Mesothelial cell of epicardium (in vitro differentiated cells): Measurements from ENCODE around the gene LTN1. TPM values are rescaled to one million over a fixed set of nuclear protein-coding genes. Genes with fewer than 3 reads are reported as not detected.
"Not testable (repeated sequence)": the region's sequence is repeated elsewhere in the genome, so short reads cannot be mapped to it uniquely, and the experiment has no call there.

Experiments
- DNase-seq, 2 experiments: peaks; one replicate each; pipeline ENCODE4 v3.0.0; 2021; ENCODE audit warnings: low spot score in 2 of 2; ENCODE audit not compliant: unreplicated experiment in 2 of 2
- H3K27ac Mint-ChIP-seq: 2 replicates; pipeline ENCODE4 v1.8.0; 2021; ENCODE audit warnings: mixed read lengths
- H3K27me3 Mint-ChIP-seq: 2 replicates; pipeline ENCODE4 v1.8.0; 2021; ENCODE audit warnings: low read depth, mixed read lengths
- H3K36me3 Mint-ChIP-seq: 2 replicates; pipeline ENCODE4 v1.8.0; 2021; ENCODE audit warnings: mixed read lengths
- H3K4me1 Mint-ChIP-seq: 2 replicates; pipeline ENCODE4 v1.8.0; 2021; ENCODE audit warnings: mixed read lengths
- H3K4me3 Mint-ChIP-seq: 2 replicates; pipeline ENCODE4 v1.8.0; 2021; ENCODE audit warnings: mild to moderate bottlenecking, moderate library complexity, mixed read lengths
- H3K9me3 Mint-ChIP-seq: 2 replicates; pipeline ENCODE4 v1.8.0; 2021; ENCODE audit warnings: mixed read lengths
- CTCF ChIP-seq: fragments of 200-600 bp; sonication (generic); IDR thresholded peaks from one replicate; pipeline ENCODE4 v1.5.0; 2021; ENCODE audit warnings: antibody characterized with exemption; ENCODE audit not compliant: unreplicated experiment
- total RNA-seq: library from RNA; stranded (reverse); gene quantifications from 3 replicates; pipeline ENCODE4 v1.2.1, GENCODE V29; 2021

The LTN1 gene
- total RNA-seq, 1 donor from 2014 or later = 31.1 TPM

GRCh38 chr21:28936721-28937120 lies 56.0 kb downstream of the LTN1 start:
- no peak overlapping the region for H3K27ac Mint-ChIP-seq
- no peak for DNase-seq
- H3K4me3 Mint-ChIP-seq = no peak overlapping the region
- H3K27me3 Mint-ChIP-seq = no peaks in the 10 kb centered on the region
- peaks cover 22% of the 10 kb centered on the region for H3K36me3 Mint-ChIP-seq
- no peak for TF ChIP-seq CTCF
- no peaks in the 10 kb centered on the region for H3K9me3 Mint-ChIP-seq
- H3K4me1 Mint-ChIP-seq = peaks cover 9% of the 10 kb centered on the region

GRCh38 chr21:28936036-28936435 lies 56.6 kb downstream of the LTN1 start:
- Mint-ChIP-seq H3K27ac (no peak overlapping the region), H3K4me1 (peaks cover 9% of the 10 kb centered on the region), H3K27me3 (no peaks in the 10 kb centered on the region), H3K4me3 (no peak overlapping the region), H3K36me3 (peaks cover 20% of the 10 kb centered on the region), H3K9me3 (no peaks in the 10 kb centered on the region)
- no peak for TF ChIP-seq CTCF
- DNase-seq = no peak

DNA sequence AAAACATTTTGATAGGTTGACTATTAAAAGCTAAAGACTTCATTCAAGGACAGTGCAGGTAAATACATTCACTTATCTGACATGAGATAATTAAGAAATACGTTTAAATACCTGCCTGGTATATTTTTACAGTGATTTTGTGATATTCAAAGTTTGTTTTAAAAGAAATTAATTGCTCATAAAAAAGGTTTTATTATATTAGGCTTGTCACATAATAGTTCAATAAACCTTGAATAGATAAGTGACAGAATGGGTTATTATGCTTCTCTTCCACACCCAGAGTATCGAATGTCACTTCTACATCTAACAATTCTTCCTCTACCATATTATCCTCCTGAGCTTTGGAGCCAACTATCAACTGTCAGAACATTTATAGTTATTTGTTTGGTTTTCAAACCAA lies 60.0 kb downstream of the LTN1 start:
- no peak for DNase-seq

GRCh38 chr21:28931708-28932372 lies 60.8 kb downstream of the LTN1 start:
- not testable (repeated sequence) for H3K4me3 Mint-ChIP-seq, DNase-seq, H3K27me3 Mint-ChIP-seq, H3K9me3 Mint-ChIP-seq, H3K27ac Mint-ChIP-seq
- peaks cover 21% of the 10 kb centered on the region for H3K36me3 Mint-ChIP-seq
- H3K4me1 Mint-ChIP-seq = peaks cover 10% of the 10 kb centered on the region

More for the DNA sequence above, 60.0 kb downstream of the LTN1 start:
- no peak overlapping the region for H3K4me3 Mint-ChIP-seq
- no peak for TF ChIP-seq CTCF
- H3K27ac Mint-ChIP-seq = no peak overlapping the region
- H3K36me3 Mint-ChIP-seq = peaks cover 21% of the 10 kb centered on the region
- H3K9me3 Mint-ChIP-seq = no peaks in the 10 kb centered on the region
- H3K27me3 Mint-ChIP-seq = no peaks in the 10 kb centered on the region
- H3K4me1 Mint-ChIP-seq = peaks cover 11% of the 10 kb centered on the region

GRCh38 chr21:28928578-28929420 lies 63.9 kb downstream of the LTN1 start:
- no peak for TF ChIP-seq CTCF
- Mint-ChIP-seq H3K27me3 (no peaks in the 10 kb centered on the region), H3K4me1 (peaks cover 6% of the 10 kb centered on the region), H3K27ac (no peak overlapping the region), H3K36me3 (peaks cover 29% of the 10 kb centered on the region), H3K4me3 (no peak overlapping the region), H3K9me3 (peaks cover 7% of the 10 kb centered on the region)
- no peak for DNase-seq

- no peak overlapping the region for H3K27ac Mint-ChIP-seq
- H3K9me3 Mint-ChIP-seq = peaks cover 7% of the 10 kb centered on the region
- H3K4me1 Mint-ChIP-seq = peaks cover 6% of the 10 kb centered on the region
- peaks cover 23% of the 10 kb centered on the region for H3K36me3 Mint-ChIP-seq
- no peak for TF ChIP-seq CTCF
- H3K4me3 Mint-ChIP-seq = no peak overlapping the region
- no peak for DNase-seq
- H3K27me3 Mint-ChIP-seq = no peaks in the 10 kb centered on the region
Measured at GRCh38 chr21:28927130-28927529, 65.5 kb downstream of the LTN1 start.
